ENCODE measurements around the gene STK32C.
"Not testable (repeated sequence)": the region's sequence is repeated elsewhere in the genome, so short reads cannot be mapped to it uniquely, and the experiment has no call there.

The STK32C gene

GRCh38 chr10:132314881-132315280 is 7.1 kb upstream of the STK32C start:
- DNase-seq = not testable (repeated sequence)

GRCh38 chr10:132314336-132314735 is 6.6 kb upstream of the STK32C start:
- DNase-seq = no peak

DNA sequence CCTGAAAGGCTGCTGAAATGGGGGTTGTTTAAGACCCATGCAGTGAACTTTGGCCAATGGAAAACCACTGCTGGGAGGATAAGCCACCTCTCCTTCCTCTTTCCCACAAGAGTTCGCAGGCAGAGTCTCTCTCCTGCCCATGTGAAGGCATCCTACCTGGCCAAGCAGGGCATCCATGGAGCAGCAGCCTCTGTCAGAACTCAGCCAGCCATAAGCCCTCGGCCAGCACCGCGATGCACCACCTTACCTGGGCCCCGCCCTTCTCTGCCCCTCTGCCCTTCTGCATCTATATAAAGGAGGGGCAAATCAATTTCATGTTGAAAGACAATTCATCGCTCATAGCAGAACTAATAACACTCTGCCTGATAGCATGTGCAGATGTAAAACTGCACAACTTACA is 6.1 kb upstream of the STK32C start:
- DNase-seq = no peak

- no peak for DNase-seq
Observed at GRCh38 chr10:132313305-132313704, 5.6 kb upstream of the STK32C start.

DNA sequence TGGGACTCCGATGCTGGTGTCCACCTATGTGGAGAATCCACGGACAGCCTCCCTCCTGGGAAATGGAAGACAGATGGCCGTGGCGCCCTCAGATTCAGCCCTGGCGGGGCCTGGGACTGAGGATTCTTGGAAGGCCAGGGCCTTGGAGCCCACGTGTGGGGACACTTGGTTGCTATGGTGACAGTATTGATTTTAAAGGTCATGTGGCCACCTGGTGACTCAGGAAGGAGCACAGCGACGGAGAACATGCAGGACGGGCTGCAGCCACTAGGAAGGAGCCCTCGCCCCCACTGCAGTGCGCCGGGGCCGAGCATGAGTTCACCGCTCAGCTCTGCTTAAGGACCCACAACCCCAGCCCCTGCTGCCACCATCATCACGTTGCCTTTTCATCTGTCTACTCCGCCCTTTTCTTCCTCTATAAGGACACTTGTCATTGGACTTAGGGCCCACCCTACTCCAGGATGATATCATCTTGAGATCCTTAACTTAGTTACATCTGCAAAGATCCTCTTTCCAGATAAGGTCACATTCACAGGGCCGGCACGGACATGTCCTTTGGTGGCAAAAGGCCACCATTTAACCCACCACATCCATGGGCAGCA is 3.7 kb upstream of the STK32C start:
- DNase-seq = no peak

- DNase-seq = no peak
Observed at GRCh38 chr10:132310701-132311337, 3.1 kb upstream of the STK32C start.

- no peak for DNase-seq
Observed at GRCh38 chr10:132309879-132310591, 2.3 kb upstream of the STK32C start.

DNA sequence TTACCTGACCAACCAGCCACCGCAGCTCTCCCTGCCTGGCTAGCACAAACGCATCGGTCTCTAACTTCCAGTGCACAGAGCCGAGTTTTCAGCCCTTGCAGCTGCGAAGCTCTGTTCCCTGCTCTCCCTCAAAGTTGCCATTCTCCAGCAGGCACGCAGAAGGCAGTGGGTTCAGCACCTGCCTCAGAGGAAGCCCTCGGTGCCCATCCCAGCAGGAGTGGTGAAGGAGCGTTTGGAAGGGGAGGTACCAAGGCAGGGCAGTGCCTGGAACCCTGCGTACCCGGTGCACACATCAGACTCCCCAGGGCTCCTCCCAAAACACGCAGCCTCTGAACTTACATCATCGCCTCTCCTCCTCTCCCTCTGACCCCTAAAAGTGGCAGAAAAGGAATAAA is 1.7 kb upstream of the STK32C start:
- DNase-seq = no peak

DNA sequence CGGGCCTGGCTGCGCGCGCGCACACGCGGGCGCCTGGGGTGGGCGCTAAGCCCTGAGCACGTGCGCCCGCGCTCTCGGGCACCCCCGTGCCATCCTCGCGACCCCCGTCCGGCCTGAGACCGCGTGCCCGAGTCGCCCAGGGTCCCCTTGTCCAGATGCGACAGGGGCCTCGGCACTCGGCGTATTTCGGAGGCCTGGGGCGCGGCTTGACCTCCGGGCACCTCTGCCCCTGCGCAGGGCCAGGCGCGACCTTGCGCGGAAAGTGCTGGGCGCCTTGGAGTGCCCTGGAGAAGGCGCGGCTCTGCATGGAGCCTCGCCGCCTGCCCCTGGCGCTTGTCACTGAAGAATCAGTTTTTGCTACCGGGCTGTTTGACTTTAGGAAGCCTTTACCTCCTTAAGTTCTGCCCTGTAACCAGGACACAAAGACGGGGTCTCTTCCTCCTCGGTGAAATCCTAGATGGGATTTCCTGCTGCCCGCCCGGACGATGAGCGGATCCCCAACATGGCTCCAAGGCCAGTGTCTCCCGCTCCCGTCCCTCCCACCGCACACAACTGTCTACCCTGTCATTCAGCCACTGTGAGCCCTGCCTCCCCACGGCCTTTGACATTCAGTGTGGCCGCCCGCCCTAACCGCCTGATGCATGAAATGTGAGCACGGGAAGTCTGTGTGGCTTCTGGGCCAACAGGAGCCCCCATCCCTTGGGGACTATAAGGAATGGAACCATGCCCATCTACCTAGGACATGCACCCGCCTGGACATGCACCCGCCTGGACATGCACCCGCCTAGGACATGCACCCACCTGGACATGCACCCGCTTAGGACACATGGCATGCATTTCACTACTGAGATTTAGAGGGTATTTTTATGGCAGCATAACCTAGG is 1.1 kb upstream of the STK32C start:
- DNase-seq = no peak

DNA sequence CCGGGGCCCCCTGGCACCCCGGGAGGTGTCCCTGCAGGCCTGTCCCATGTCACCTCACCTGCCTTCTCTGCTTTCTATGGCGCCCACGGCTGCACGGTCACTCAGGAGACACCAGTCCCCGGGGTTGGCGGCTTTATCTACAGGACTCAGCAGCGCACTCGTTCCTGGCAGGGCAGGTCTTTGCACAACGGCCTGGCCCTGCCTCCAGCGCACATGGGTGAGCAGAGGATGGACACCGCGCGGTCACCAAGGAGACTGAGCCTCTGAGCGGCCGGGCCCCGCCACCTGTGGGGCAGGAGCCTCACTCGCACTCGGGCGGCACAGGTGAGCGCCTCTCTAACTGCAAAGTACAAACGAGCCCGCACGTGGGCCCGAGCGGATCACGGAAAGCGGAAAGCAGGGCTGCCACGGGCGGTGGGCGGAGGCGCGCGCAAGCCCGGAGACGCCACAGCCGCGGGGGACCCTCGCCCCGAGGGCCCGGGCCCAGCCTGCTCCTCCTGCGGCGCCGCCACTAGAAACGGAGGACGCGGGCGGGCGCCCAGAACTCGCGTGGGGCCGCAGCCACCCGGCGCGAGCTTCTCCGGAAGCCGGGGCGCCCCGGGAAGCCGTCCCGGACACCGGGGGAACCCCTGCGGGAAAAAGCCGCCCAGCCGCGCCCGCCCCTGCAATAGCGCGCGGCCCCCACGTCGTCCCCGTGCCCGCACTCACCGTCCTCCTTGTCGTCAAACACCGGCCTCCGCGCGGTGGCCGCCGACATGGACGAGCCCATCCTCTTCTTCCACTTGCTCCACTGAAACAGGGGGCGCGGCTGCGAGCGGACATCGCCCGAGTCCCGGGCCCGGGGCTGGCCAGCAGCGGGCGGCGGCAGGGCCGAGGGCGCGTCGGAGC is 642 bp downstream of the STK32C start:
- peak; percentile 27 for DNase-seq

DNA sequence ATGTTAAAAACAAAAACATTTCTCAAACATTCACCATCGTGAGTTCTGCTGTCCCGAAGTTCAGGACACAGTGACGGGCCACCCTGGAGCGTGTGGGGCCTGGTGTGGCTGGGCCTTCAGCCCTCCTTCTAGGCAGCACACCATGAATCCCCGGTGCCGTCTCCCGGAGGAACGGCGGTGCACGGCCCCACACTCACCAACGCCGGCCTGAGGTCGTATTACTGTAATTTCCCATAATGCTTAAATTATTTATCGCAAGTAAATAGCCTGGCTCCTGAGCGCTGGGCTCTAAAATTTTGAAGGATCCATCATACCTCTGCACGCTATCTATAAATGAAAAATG is 1.4 kb downstream of the STK32C start:
- DNase-seq = no peak

DNA sequence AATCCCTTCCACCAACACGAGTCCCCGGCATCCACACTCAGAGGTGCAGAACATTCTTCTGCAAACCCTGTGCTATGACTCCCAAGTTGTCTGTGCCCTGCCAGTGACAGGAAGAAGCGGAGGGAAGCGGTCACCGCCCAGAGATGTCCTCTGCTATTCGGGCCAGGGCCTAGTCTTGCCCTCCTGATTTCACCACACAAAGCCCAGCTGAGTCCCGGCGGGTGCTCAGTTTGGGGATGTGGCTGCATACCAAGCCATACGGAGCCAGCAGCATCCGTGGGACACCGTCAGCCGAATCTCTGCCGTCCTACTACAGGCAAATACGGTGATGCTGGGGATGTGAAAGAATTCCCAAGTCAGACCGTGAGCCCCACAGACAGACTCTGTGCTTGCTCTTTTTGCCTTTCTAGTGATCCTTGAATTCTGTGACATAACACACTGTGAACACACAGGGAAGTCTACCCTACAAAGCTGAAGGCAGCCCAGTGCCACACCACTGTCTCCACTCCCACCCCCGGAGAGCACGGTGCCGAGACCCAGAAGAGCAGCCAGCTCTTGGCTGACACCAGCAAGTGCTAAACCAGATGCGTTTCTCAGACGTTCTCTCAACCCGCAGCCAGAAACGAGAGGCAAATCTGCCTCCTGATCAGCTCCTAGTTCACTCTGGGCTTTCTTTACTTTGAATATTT is 2.0 kb downstream of the STK32C start:
- no peak for DNase-seq

GRCh38 chr10:132304756-132305509 is 2.8 kb downstream of the STK32C start:
- DNase-seq = no peak

- no peak for DNase-seq
Observed at GRCh38 chr10:132303361-132304115, 4.2 kb downstream of the STK32C start.

DNA sequence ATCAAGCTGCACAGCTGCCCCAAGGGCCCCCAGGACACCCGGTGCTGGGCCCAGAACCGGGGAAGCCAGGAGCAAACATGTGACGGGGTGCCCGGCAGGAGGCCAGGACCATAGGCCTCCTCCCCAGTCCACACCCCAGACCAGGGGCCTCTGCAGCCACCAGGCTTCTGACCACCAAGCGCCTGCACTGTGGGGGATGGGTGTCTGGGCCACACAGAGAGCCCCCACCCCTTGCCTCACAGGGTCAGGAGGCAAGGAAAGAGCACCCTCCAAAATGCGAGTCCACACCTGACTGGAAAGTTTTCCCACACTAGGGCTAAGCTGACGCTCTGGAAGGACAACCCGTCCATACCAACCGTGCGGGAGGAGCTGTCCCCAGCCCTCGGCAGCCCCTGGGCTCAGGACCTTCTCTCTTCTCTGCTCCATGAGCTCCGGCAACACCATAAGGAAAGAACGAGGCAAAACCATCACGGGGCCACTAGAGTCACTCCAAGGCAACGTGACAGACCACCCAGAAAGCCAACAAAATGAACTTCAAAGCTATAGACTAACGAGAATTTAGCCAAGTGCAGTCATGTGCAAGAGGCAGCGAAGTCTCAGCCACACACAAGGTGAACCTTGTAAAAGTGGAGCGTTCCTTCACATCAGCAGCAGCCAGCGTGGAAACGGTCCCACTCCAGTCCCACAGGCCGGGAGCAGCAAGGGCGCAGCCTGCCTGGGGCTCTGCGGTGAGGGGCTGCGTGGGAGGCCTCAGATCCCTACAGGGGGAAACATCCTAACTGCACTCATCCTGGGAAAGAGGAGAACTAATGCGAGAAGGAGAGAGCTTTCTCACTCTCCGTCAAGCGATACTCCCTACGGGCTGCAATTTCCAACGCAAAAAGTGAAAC is 5.1 kb downstream of the STK32C start:
- DNase-seq = no peak

DNA sequence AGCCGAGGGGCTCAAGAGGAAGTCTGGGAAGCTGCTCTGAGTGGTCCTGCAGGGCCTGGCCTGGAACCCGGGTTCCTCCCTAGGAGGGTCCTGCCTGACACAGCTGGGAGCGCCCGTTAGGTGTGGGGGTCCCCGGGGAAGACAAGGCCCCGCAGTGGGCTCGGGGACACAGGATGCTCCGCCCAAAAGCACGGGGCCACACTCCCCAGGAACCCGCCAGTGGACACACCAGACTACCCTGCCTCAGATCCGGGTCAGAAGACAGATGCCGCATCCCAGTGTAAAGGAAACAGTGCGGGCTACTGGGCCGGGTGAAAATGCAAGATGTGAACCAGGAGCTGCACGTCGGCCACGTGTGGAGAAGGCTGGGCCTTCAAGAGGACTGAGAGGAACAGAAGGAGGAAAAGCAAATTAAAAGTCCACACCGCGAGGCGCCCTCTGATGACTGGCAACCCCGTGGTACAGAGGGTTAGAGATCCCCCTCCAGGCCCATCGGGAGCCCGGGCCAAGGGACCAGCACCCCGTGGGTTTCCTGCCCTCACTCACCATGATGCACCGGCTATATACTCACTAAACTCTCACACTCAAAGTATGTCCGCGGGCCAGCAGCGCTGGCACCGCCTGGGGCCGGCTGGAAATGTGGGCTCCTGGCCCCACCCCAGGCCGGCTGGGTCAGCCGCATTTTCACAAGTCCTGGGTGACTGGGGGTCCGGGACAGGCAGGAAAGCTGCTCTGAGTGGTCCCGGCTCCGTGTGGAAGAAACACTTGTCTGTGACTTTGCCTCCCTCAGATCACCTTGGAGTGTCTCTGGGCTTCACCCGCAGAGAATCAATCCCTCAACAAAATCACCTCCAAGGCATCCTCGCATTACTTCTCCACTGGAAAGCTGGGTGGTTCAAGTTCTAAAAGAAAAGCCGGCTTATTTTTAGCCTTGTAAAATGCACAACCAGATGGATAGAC is 6.1 kb downstream of the STK32C start:
- no peak for DNase-seq

- no peak for DNase-seq
Observed at GRCh38 chr10:132300582-132300981, 7.2 kb downstream of the STK32C start.

All from central memory CD4-positive, alpha-beta T cell (primary cell).